A549 (cell line): ENCODE results near the gene CDCA3. TPM values are rescaled to one million over a fixed set of nuclear protein-coding genes. Genes with fewer than 3 reads are reported as not detected.

Experiments used
- ATAC-seq, 2 experiments: fragments of 200-7000 bp in 1 of 2; fragments of >200 bp in 1 of 2; cut with Nextera tagmentation in 1 of 2; cut with Tn5 transposase in 1 of 2; 3 replicates each; pipeline versions ENCODE4 v1.8.0 to v1.9.1; 2018 to 2020; ENCODE audit warnings: mild to moderate bottlenecking in 1 of 2, moderate library complexity in 1 of 2
- CTCF ChIA-PET: fragments of 300-600 bp; sonication (Branson Sonifier 250); formaldehyde crosslinking; extraction: SDS; loops from one replicate; lab custom pipeline; 2021; ENCODE audit warnings: antibody characterized with exemption, inconsistent platforms; lab: Yijun Ruan, JAX
- POLR2A ChIA-PET: fragments of 350-600 bp; formaldehyde crosslinking; extraction: SDS; loops from one replicate; lab custom pipeline; 2021; ENCODE audit warnings: antibody characterized with exemption, inconsistent platforms; lab: Yijun Ruan, JAX
- DNase-seq, 2 experiments: peaks; one replicate each; pipeline versions ENCODE4 v3.0.0 to v3.0.0-alpha.2; 2011 to 2016; ENCODE audit warnings: low read depth in 1 of 2, low spot score in 1 of 2
- FAIRE-seq: peaks from 2 replicates; lab custom pipeline; 2011; peaks lifted over from hg19 to GRCh38; lab: Jason Lieb, UNC
- H3K27ac ChIP-seq, 2 experiments: fragments of >200 bp; sonication (Bioruptor Twin); formaldehyde crosslinking; 3 replicates each; pipeline ENCODE4 v1.5.1; 2016 to 2017
- H3K4me1 ChIP-seq: fragments of >200 bp; sonication (Bioruptor Twin); formaldehyde crosslinking; 3 replicates; pipeline ENCODE4 v1.6.1; 2016
- H3K4me2 ChIP-seq: fragments of >200 bp; sonication (Bioruptor Twin); formaldehyde crosslinking; 3 replicates; pipeline ENCODE4 v1.6.1; 2016
- H3K4me3 ChIP-seq: fragments of >200 bp; sonication (Bioruptor Twin); formaldehyde crosslinking; 3 replicates; pipeline ENCODE4 v1.5.1; 2016
- H3K9me3 ChIP-seq: fragments of >200 bp; sonication (Bioruptor Twin); formaldehyde crosslinking; 3 replicates; pipeline ENCODE4 v1.6.1; 2016
- CBX2 ChIP-seq: fragments of 200-600 bp; sonication (generic); IDR thresholded peaks from 2 replicates; pipeline ENCODE4 v1.6.1; 2016; ENCODE audit warnings: low read depth, mild to moderate bottlenecking, borderline replicate concordance
- CBX8 ChIP-seq: fragments of 200-600 bp; sonication (generic); IDR thresholded peaks from 2 replicates; pipeline ENCODE4 v1.6.1; 2016
- CHD2 ChIP-seq: fragments of 150-350 bp; IDR thresholded peaks from 2 replicates; pipeline ENCODE4 v1.6.1; 2014; ENCODE audit warnings: low read length; ENCODE audit not compliant: partially characterized antibody
- EHMT2 ChIP-seq: fragments of 200-600 bp; sonication (generic); IDR thresholded peaks from 2 replicates; pipeline ENCODE4 v1.6.1; 2016; ENCODE audit warnings: antibody characterized with exemption, low read depth, mild to moderate bottlenecking, moderate library complexity
- ELK1 ChIP-seq: fragments of 150-350 bp; IDR thresholded peaks from 2 replicates; pipeline ENCODE4 v1.6.1; 2014; ENCODE audit warnings: low read depth, mild to moderate bottlenecking, low read length
- HES2 ChIP-seq: fragments of >200 bp; sonication (Bioruptor Twin); formaldehyde crosslinking; IDR thresholded peaks from 2 replicates; pipeline ENCODE4 v1.6.1; 2016
- HOXA7 ChIP-seq: fragments of 250-450 bp; sonication (Bioruptor Pico); IDR thresholded peaks from 2 replicates; pipeline ENCODE4 v1.5.0; 2020; ENCODE audit warnings: mild to moderate bottlenecking, moderate library complexity
- JUNB ChIP-seq: fragments of >200 bp; sonication (Bioruptor Twin); formaldehyde crosslinking; IDR thresholded peaks from 2 replicates; pipeline ENCODE4 v1.6.1; 2016
- MAZ ChIP-seq: fragments of 150-350 bp; IDR thresholded peaks from 2 replicates; pipeline ENCODE4 v1.6.1; 2014; ENCODE audit warnings: antibody characterized with exemption, low read depth, low read length, borderline replicate concordance
- NFE2L2 ChIP-seq: fragments of 150-350 bp; conservative IDR thresholded peaks from 2 replicates; pipeline ENCODE4 v1.6.1; 2014; ENCODE audit warnings: low read length
- NPAS2 ChIP-seq: fragments of 250-450 bp; sonication (Bioruptor Pico); IDR thresholded peaks from 2 replicates; pipeline ENCODE4 v1.8.0; 2022; ENCODE audit warnings: mild to moderate bottlenecking, moderate library complexity, borderline replicate concordance
- PHF8 ChIP-seq: fragments of 200-600 bp; sonication (generic); IDR thresholded peaks from 2 replicates; pipeline ENCODE4 v1.6.1; 2016; ENCODE audit warnings: low read depth, mild to moderate bottlenecking, antibody characterized with exemption, moderate library complexity, borderline replicate concordance
- POLR2AphosphoS2 ChIP-seq: conservative IDR thresholded peaks from 2 replicates; pipeline ENCODE4 v1.6.1; 2012; ENCODE audit warnings: low read length, improper control_type of control experiment, inconsistent platforms
- RARB ChIP-seq: fragments of 250-450 bp; sonication (Bioruptor Pico); IDR thresholded peaks from 2 replicates; pipeline ENCODE4 v1.8.0; 2021; ENCODE audit warnings: mild to moderate bottlenecking, moderate library complexity
- RCOR1 ChIP-seq: fragments of 150-350 bp; IDR thresholded peaks from 2 replicates; pipeline ENCODE4 v1.6.1; 2014; ENCODE audit warnings: antibody characterized with exemption, low read length, low read depth
- REST ChIP-seq: fragments of 200-600 bp; sonication (generic); IDR thresholded peaks from 2 replicates; pipeline ENCODE4 v1.6.1; 2016; ENCODE audit warnings: antibody characterized with exemption, mild to moderate bottlenecking, moderate library complexity
- SMC3 ChIP-seq: fragments of >200 bp; sonication (Bioruptor Twin); formaldehyde crosslinking; IDR thresholded peaks from 3 replicates; pipeline ENCODE4 v1.6.1; 2018; ENCODE audit warnings: inconsistent platforms
- USF2 ChIP-seq: fragments of 450-650 bp; IDR thresholded peaks from 2 replicates; pipeline ENCODE4 v1.6.1; 2014; ENCODE audit warnings: antibody characterized with exemption
- ZSCAN20 ChIP-seq: fragments of 250-450 bp; sonication (Bioruptor Pico); IDR thresholded peaks from 2 replicates; pipeline ENCODE4 v1.8.0; 2022; ENCODE audit warnings: mild to moderate bottlenecking, moderate library complexity
- WGBS: methylation state at CpG from one replicate; pipeline ENCODE4 v1.1.6; 2017; ENCODE audit errors: missing lambda C conversion rate; 5-methylcytosine and 5-hydroxymethylcytosine counted together
- polyA plus RNA-seq, 4 experiments: library from polyadenylated mRNA; depleted of rRNA in 3 of 4; stranded (reverse); fragments of >200 nt; fragmentation: RNase III in 1 of 4; extraction: RNeasy Plus Mini Kit Qiagen cat#74134 plus additional on column Dnase treatment in 1 of 4; gene quantifications; 2 replicates in 3 of 4; 3 replicates in 1 of 4; pipeline ENCODE4 v1.2.3, GENCODE V29; 2011 to 2017

CDCA3 gene
- polyA plus RNA-seq, 2 of the 4 experiments (the other 2 are of a cell fraction) = 57.5 to 80.2 TPM

- Histone ChIP-seq H3K4me1 (peaks cover 16% of the 10 kb centered on the region), H3K4me3 (no peak overlapping the region), H3K9me3 (no peaks in the 10 kb centered on the region), H3K4me2 (no peak overlapping the region), H3K27ac (no peak overlapping the region)
- no peak for ATAC-seq
- ChIA-PET CTCF (interaction anchor here (1.4 to 10.1 kb wide), 4 partner anchors 10 to 36 kb away, joined by 4 to 117 read pairs (median 46); partner anchors contain the start of genes SPSB2 and TPI1), POLR2A (interaction anchor here (1.6 kb wide), 1 partner anchor 12 kb away, joined by 5 read pairs; the partner anchor contains the start of gene TPI1)
- WGBS = 91% methylated on average over 14 of the region's 14 CpGs
- no peak for DNase-seq
- TF ChIP-seq NPAS2 (CRISPR knock-in tag) (no peak), RCOR1 (no peak), MAZ (no peak), ZSCAN20 (no peak)
- no peak for FAIRE-seq
Observed at GRCh38 chr12:6855322-6855721, 4.2 kb upstream of the CDCA3 start.

- 82% methylated on average over 6 of the region's 6 CpGs for WGBS
- CTCF ChIA-PET = interaction anchor here (1.0 to 10.1 kb wide), 7 partner anchors 9 to 87 kb away, joined by 3 to 117 read pairs (median 4); partner anchors contain the start of genes SPSB2 and TPI1
- ATAC-seq (no peak), DNase-seq (no peak), FAIRE-seq (no peak)
- peak overlapping the region; percentile 99 for H3K4me2 ChIP-seq
- H3K4me3 ChIP-seq = no peak overlapping the region
- TF ChIP-seq JUNB (no peak), NPAS2 (CRISPR knock-in tag) (no peak), HOXA7 (CRISPR knock-in tag) (no peak), CBX8 (no peak), POLR2AphosphoS2 (no peak), MAZ (no peak), CHD2 (no peak), PHF8 (no peak), CBX2 (no peak), RARB (no peak), ELK1 (no peak), USF2 (no peak), REST (no peak), EHMT2 (no peak)
- POLR2A ChIA-PET = interaction anchor here (1.6 kb wide), 1 partner anchor 13 kb away, joined by 5 read pairs; the partner anchor contains the start of gene TPI1
- H3K27ac ChIP-seq = peak overlapping the region; percentile 69 to 82; a peak in 2 of 6 replicates
- peaks cover 23% of the 10 kb centered on the region for H3K4me1 ChIP-seq
- H3K9me3 ChIP-seq = no peaks in the 10 kb centered on the region
Observed at GRCh38 chr12:6854036-6854435, 3.0 kb upstream of the CDCA3 start.

GRCh38 chr12:6853626-6854025 is 2.5 kb upstream of the CDCA3 start:
- DNase-seq = no peak
- no peak for ATAC-seq
- H3K4me3 ChIP-seq = peak overlapping the region; percentile 50; the same call in 2 of the 3 replicates
- H3K27ac ChIP-seq = peak overlapping the region; percentile 69 to 82; a peak in 4 of 6 replicates
- CTCF ChIA-PET = interaction anchor here (0.6 to 10.1 kb wide), 11 partner anchors 10 to 162 kb away, joined by 3 to 117 read pairs (median 4); partner anchors contain the start of genes MLF2, SPSB2 and TPI1
- TF ChIP-seq NPAS2 (CRISPR knock-in tag) = no peak
- TF ChIP-seq HES2 = no peak
- TF ChIP-seq SMC3 = no peak
- TF ChIP-seq NFE2L2 = no peak
- TF ChIP-seq, all 56 proteins: peak for 0
- Histone ChIP-seq H3K4me1 (peaks cover 23% of the 10 kb centered on the region), H3K4me2 (peak overlapping the region; percentile 99), H3K9me3 (no peaks in the 10 kb centered on the region)
- FAIRE-seq = no peak
- WGBS = 42% methylated on average over 1 of the region's 1 CpG
- POLR2A ChIA-PET = interaction anchor here (3.1 kb wide), 1 partner anchor 15 kb away, joined by 74 read pairs; the partner anchor contains the start of gene TPI1
